Spleen (tissue), 7 donors: Measurements from ENCODE around the gene INPP4A.

Source experiments
- POLR2A ChIP-seq, 3 donors: fragments of 450-650 bp; IDR thresholded peaks; one replicate each; pipeline ENCODE4 v1.5.1; 2017; ENCODE audit warnings: antibody characterized with exemption in 3 of 3, mild to moderate bottlenecking in 1 of 3
- POLR2AphosphoS5 ChIP-seq, 3 donors: sonication (generic); formaldehyde crosslinking; IDR thresholded peaks; one replicate each; pipeline ENCODE4 v1.5.1; 2017; ENCODE audit warnings: antibody characterized with exemption in 3 of 3
- TF ChIP-seq, protein P1 (sequence below), 11 experiments: fragments of 200-600 bp in 7 of 11; fragments of 450-650 bp in 4 of 11; sonication (generic) in 4 of 11; IDR thresholded peaks in 8 of 11; conservative IDR thresholded peaks in 3 of 11; 1 replicate in 7 of 11; 2 replicates in 4 of 11; pipeline versions ENCODE4 v1.4.0 to v1.8.0; 2016 to 2021; ENCODE audit warnings: antibody characterized with exemption in 11 of 11, inconsistent platforms in 4 of 11, mild to moderate bottlenecking in 1 of 11
- donor health status: DM: no; HTN: no; CAD: no; lungs with moderate emphysema.
- donor health status: DM: no; HTN: no; CAD: no.
- donor health status: DM: no; HTN: no; CAD: no.

- no peak for TF ChIP-seq POLR2A (IDR thresholded peaks at IDR 0.05)
- TF ChIP-seq, protein P1, sequence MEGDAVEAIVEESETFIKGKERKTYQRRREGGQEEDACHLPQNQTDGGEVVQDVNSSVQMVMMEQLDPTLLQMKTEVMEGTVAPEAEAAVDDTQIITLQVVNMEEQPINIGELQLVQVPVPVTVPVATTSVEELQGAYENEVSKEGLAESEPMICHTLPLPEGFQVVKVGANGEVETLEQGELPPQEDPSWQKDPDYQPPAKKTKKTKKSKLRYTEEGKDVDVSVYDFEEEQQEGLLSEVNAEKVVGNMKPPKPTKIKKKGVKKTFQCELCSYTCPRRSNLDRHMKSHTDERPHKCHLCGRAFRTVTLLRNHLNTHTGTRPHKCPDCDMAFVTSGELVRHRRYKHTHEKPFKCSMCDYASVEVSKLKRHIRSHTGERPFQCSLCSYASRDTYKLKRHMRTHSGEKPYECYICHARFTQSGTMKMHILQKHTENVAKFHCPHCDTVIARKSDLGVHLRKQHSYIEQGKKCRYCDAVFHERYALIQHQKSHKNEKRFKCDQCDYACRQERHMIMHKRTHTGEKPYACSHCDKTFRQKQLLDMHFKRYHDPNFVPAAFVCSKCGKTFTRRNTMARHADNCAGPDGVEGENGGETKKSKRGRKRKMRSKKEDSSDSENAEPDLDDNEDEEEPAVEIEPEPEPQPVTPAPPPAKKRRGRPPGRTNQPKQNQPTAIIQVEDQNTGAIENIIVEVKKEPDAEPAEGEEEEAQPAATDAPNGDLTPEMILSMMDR (IDR thresholded peaks at IDR 0.05 in 8 of 11, conservative IDR thresholded peaks at IDR 0.05 in 3 of 11): no peak
- no peak for TF ChIP-seq POLR2AphosphoS5 (IDR thresholded peaks at IDR 0.05)
These were observed 128.0 kb downstream of the INPP4A start for GRCh38 chr2:98572676-98573075.
